ENCODE results near the gene WFDC12.

The WFDC12 gene

DNA sequence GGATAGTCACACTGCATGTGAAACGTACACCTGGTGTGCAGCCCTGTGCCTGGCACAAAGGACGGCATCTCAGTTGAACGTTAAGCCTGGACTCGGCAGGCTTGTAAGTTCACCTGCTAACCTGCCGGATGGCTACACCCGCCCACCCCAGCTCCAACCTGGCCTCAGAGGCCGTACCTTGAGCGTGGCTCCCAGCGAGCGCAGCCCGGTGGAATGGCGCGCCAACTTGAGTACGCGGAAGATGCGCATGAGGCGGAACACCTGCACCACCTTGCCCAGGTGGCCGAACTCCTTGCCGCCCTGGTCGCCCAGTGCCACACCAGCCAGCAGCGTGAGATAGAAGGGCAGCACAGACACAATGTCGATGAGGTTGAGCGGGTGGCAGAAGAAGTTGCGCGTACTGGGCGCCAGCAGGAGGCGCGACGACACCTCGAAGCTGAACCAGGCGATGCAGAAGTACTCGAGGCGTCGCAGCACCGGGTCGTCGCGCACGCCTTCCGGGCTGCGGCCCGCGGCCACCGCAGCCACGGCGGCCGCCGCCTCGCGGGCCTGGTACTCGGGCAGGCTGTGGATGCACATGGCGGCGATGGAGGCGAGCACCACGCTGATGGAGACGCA is 26.7 kb downstream of the WFDC12 start:
- H3K14ac ChIP-seq (ENCODE audit: low read length in 2 of 2), result no peak overlapping the region
- H3K79me1 ChIP-seq (replicated peaks; ENCODE audit: low read length, poor library complexity, severe bottlenecking), result no peaks in the 10 kb centered on the region
- WGBS, result 96% methylated on average over 56 of the region's 56 CpGs
- no peaks in the 10 kb centered on the region for H3K9me3 ChIP-seq (ENCODE audit: control insufficient read depth, low read length)
- H2AFZ ChIP-seq (ENCODE audit: low read depth, low read length), result no peak overlapping the region
- H4K8ac ChIP-seq (ENCODE audit: low read length), result no peak overlapping the region
- peaks cover 0 to 56% of the 10 kb centered on the region in 2 experiments for H3K27me3 ChIP-seq (ENCODE audit: control insufficient read depth in 1 of 2, insufficient read depth in 1 of 2, low read length in 2 of 2)
- H3K36me3 ChIP-seq (ENCODE audit: control insufficient read depth in 1 of 2, insufficient read depth in 2 of 2, low read depth in 1 of 2, low read length in 2 of 2), result peaks cover 0 to 10% of the 10 kb centered on the region in 2 experiments
- H3K23ac ChIP-seq (ENCODE audit: low read length in 2 of 2), result no peak overlapping the region
- no peak overlapping the region for H3K4me2 ChIP-seq (ENCODE audit: low read length, poor library complexity, severe bottlenecking)
- no peak overlapping the region for H3K4ac ChIP-seq (ENCODE audit: low read depth in 1 of 2, low read length in 2 of 2)
- no peak overlapping the region for H3K27ac ChIP-seq (ENCODE audit: low read length, poor library complexity, severe bottlenecking)
- H3K9ac ChIP-seq (ENCODE audit: low read length), result no peak overlapping the region
- peaks cover 16% of the 10 kb centered on the region for H3K4me1 ChIP-seq (ENCODE audit: control insufficient read depth, insufficient read depth, low read depth, low read length)
- no peak overlapping the region for H2BK5ac ChIP-seq (ENCODE audit: low read depth, low read length, poor library complexity, severe bottlenecking)
- peak overlapping the region in 1 of 2 experiments; percentile 43 for H2BK12ac ChIP-seq (ENCODE audit: low read length in 2 of 2)
- no peak overlapping the region for H2AK5ac ChIP-seq (ENCODE audit: low read length, severe bottlenecking)
- H3K4me3 ChIP-seq (ENCODE audit: insufficient read depth in 1 of 2, low read depth in 1 of 2, low read length in 2 of 2), result peak overlapping the region in 1 of 2 experiments; percentile 57
- no peak overlapping the region for H2BK120ac ChIP-seq (ENCODE audit: low read depth, low read length)
- no peak overlapping the region for H4K91ac ChIP-seq (ENCODE audit: low read length)
- no peak overlapping the region for H2BK15ac ChIP-seq (ENCODE audit: low read depth, poor library complexity, severe bottlenecking)
- H3K18ac ChIP-seq (ENCODE audit: low read depth in 1 of 2, low read length in 2 of 2), result no peak overlapping the region
- no peak for DNase-seq

DNA sequence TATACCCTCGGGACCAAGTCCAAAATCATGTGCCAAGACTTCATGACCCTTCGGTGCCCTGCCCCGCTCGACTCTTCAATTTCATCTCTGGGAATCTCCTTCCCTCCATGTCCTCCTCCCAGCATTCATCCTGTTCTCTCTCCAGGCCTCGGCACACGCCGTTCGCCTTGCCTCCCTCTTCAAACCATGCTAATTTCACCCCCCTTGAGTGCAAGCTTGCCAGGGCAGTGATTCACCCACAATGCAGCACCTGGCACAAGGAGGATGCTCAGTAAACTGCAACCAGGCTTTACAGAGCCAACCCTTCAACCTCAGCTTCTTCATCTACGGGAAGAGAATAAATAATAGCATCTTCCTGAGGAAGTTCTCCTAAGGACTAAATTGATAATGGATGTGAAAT is 27.5 kb downstream of the WFDC12 start:
- Histone ChIP-seq H3K4me2 (ENCODE audit: low read length, poor library complexity, severe bottlenecking) (no peak overlapping the region), H2BK12ac (ENCODE audit: low read length in 2 of 2) (no peak overlapping the region), H2BK15ac (ENCODE audit: low read depth, poor library complexity, severe bottlenecking) (no peak overlapping the region), H3K14ac (ENCODE audit: low read length in 2 of 2) (no peak overlapping the region), H3K79me1 (replicated peaks; ENCODE audit: low read length, poor library complexity, severe bottlenecking) (no peaks in the 10 kb centered on the region), H3K18ac (ENCODE audit: low read depth in 1 of 2, low read length in 2 of 2) (no peak overlapping the region), H3K23ac (ENCODE audit: low read length in 2 of 2) (no peak overlapping the region), H3K4ac (ENCODE audit: low read depth in 1 of 2, low read length in 2 of 2) (no peak overlapping the region), H3K9me3 (ENCODE audit: control insufficient read depth, low read length) (no peaks in the 10 kb centered on the region), H3K4me1 (ENCODE audit: control insufficient read depth, insufficient read depth, low read depth, low read length) (peaks cover 16% of the 10 kb centered on the region), H2AK5ac (ENCODE audit: low read length, severe bottlenecking) (no peak overlapping the region), H3K36me3 (ENCODE audit: control insufficient read depth in 1 of 2, insufficient read depth in 2 of 2, low read depth in 1 of 2, low read length in 2 of 2) (peaks cover 0 to 10% of the 10 kb centered on the region in 2 experiments), H2BK120ac (ENCODE audit: low read depth, low read length) (no peak overlapping the region), H3K4me3 (ENCODE audit: insufficient read depth in 1 of 2, low read depth in 1 of 2, low read length in 2 of 2) (no peak overlapping the region), H4K91ac (ENCODE audit: low read length) (no peak overlapping the region), H4K8ac (ENCODE audit: low read length) (no peak overlapping the region), H2BK5ac (ENCODE audit: low read depth, low read length, poor library complexity, severe bottlenecking) (no peak overlapping the region), H3K9ac (ENCODE audit: low read length) (no peak overlapping the region), H3K27ac (ENCODE audit: low read length, poor library complexity, severe bottlenecking) (no peak overlapping the region), H2AFZ (ENCODE audit: low read depth, low read length) (no peak overlapping the region), H3K27me3 (ENCODE audit: control insufficient read depth in 1 of 2, insufficient read depth in 1 of 2, low read length in 2 of 2) (peaks cover 0 to 56% of the 10 kb centered on the region in 2 experiments)
- WGBS, result 91% methylated on average over 9 of the region's 9 CpGs
- DNase-seq, result no peak

DNA sequence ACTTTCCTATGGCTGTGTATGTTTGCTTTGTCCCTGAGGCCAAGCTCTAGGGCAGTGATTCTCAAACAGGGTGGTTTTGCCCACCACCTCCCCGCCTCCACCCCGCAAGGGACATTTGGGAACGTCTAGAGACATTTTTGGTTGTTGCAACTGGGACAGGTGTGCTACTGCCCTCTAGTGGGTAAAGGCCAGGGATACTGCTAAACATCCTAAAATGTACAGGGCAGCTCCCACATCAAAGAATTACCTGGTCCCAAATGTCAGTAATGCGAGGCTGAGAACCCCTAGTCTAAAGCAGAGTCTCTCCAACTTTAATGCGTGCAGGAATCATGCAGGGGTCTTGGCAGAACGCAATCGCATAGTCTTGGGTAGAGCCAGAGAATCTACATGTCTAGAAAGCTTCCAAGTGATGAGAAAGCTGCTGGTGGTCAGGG is 28.4 kb downstream of the WFDC12 start:
- H3K14ac ChIP-seq (ENCODE audit: low read length in 2 of 2), result no peak overlapping the region
- DNase-seq, result peak; percentile 55

DNA sequence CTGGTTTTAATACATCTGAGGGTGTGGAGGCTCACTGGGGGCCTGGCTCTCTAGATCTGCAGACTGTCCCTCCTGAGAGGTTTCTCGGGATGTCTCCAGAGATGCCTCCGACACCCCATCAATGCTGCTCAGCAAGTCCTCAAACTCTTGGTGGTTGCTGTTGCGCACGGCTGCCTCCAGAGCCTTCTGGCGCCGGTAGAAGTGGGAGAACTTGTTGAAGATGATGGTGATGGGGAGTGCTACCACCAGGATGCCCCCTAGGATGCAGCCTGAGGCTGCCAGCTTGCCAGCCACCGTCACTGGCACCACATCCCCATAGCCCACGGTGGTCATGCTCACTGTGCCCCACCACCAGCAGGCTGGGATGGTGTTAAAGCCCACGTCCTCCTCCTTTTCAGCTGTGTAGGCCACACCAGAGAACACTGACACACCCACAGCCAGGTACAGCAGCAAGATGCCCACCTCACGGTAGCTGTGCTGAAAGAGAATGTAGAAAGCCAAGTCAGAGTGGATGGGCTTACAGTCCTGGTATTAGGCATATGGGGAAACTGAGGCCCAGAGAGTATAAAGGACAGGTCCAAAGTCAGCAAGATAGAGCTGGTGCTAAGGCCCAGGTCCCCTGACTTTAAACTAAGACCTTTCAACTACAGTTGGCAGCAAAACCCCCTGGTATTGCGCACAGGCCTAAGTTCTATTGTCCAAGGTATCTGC is 29.2 kb downstream of the WFDC12 start:
- no peak overlapping the region for H3K23ac ChIP-seq (ENCODE audit: low read length in 2 of 2)
- H3K18ac ChIP-seq (ENCODE audit: low read depth in 1 of 2, low read length in 2 of 2), result no peak overlapping the region
- H3K4me1 ChIP-seq (ENCODE audit: control insufficient read depth, insufficient read depth, low read depth, low read length), result peaks cover 9% of the 10 kb centered on the region
- H2AK5ac ChIP-seq (ENCODE audit: low read length, severe bottlenecking), result no peak overlapping the region
- peaks cover 0 to 42% of the 10 kb centered on the region in 2 experiments for H3K27me3 ChIP-seq (ENCODE audit: control insufficient read depth in 1 of 2, insufficient read depth in 1 of 2, low read length in 2 of 2)
- H2AFZ ChIP-seq (ENCODE audit: low read depth, low read length), result no peak overlapping the region
- no peak overlapping the region for H2BK120ac ChIP-seq (ENCODE audit: low read depth, low read length)
- H3K27ac ChIP-seq (ENCODE audit: low read length, poor library complexity, severe bottlenecking), result no peak overlapping the region
- H3K9ac ChIP-seq (ENCODE audit: low read length), result no peak overlapping the region
- H4K8ac ChIP-seq (ENCODE audit: low read length), result no peak overlapping the region
- H2BK12ac ChIP-seq (ENCODE audit: low read length in 2 of 2), result no peak overlapping the region
- no peaks in the 10 kb centered on the region for H3K79me1 ChIP-seq (replicated peaks; ENCODE audit: low read length, poor library complexity, severe bottlenecking)
- DNase-seq, result no peak
- H3K4me2 ChIP-seq (ENCODE audit: low read length, poor library complexity, severe bottlenecking), result no peak overlapping the region
- H3K4ac ChIP-seq (ENCODE audit: low read depth in 1 of 2, low read length in 2 of 2), result no peak overlapping the region
- no peak overlapping the region for H2BK15ac ChIP-seq (ENCODE audit: low read depth, poor library complexity, severe bottlenecking)
- no peak overlapping the region for H3K4me3 ChIP-seq (ENCODE audit: insufficient read depth in 1 of 2, low read depth in 1 of 2, low read length in 2 of 2)
- 96% methylated on average over 9 of the region's 11 CpGs for WGBS
- H3K36me3 ChIP-seq (ENCODE audit: control insufficient read depth in 1 of 2, insufficient read depth in 2 of 2, low read depth in 1 of 2, low read length in 2 of 2), result peaks cover 0 to 10% of the 10 kb centered on the region in 2 experiments
- H3K9me3 ChIP-seq (ENCODE audit: control insufficient read depth, low read length), result no peaks in the 10 kb centered on the region
- H4K91ac ChIP-seq (ENCODE audit: low read length), result no peak overlapping the region
- no peak overlapping the region for H2BK5ac ChIP-seq (ENCODE audit: low read depth, low read length, poor library complexity, severe bottlenecking)
- H3K14ac ChIP-seq (ENCODE audit: low read length in 2 of 2), result no peak overlapping the region

More for the DNA sequence above, 28.4 kb downstream of the WFDC12 start:
- H2BK12ac ChIP-seq (ENCODE audit: low read length in 2 of 2), result no peak overlapping the region
- H3K27ac ChIP-seq (ENCODE audit: low read length, poor library complexity, severe bottlenecking), result no peak overlapping the region
- H3K23ac ChIP-seq (ENCODE audit: low read length in 2 of 2), result no peak overlapping the region
- no peak overlapping the region for H3K4ac ChIP-seq (ENCODE audit: low read depth in 1 of 2, low read length in 2 of 2)
- no peak overlapping the region for H3K4me3 ChIP-seq (ENCODE audit: insufficient read depth in 1 of 2, low read depth in 1 of 2, low read length in 2 of 2)
- H2BK120ac ChIP-seq (ENCODE audit: low read depth, low read length), result no peak overlapping the region
- no peak overlapping the region for H3K4me2 ChIP-seq (ENCODE audit: low read length, poor library complexity, severe bottlenecking)
- no peak overlapping the region for H2BK5ac ChIP-seq (ENCODE audit: low read depth, low read length, poor library complexity, severe bottlenecking)
- no peak overlapping the region for H2AK5ac ChIP-seq (ENCODE audit: low read length, severe bottlenecking)
- H3K27me3 ChIP-seq (ENCODE audit: control insufficient read depth in 1 of 2, insufficient read depth in 1 of 2, low read length in 2 of 2), result peaks cover 0 to 49% of the 10 kb centered on the region in 2 experiments
- 17% methylated on average over 6 of the region's 7 CpGs for WGBS
- no peaks in the 10 kb centered on the region for H3K79me1 ChIP-seq (replicated peaks; ENCODE audit: low read length, poor library complexity, severe bottlenecking)
- H3K9ac ChIP-seq (ENCODE audit: low read length), result no peak overlapping the region
- no peak overlapping the region for H2AFZ ChIP-seq (ENCODE audit: low read depth, low read length)
- H3K4me1 ChIP-seq (ENCODE audit: control insufficient read depth, insufficient read depth, low read depth, low read length), result peaks cover 11% of the 10 kb centered on the region
- H2BK15ac ChIP-seq (ENCODE audit: low read depth, poor library complexity, severe bottlenecking), result no peak overlapping the region
- peaks cover 0 to 10% of the 10 kb centered on the region in 2 experiments for H3K36me3 ChIP-seq (ENCODE audit: control insufficient read depth in 1 of 2, insufficient read depth in 2 of 2, low read depth in 1 of 2, low read length in 2 of 2)
- no peaks in the 10 kb centered on the region for H3K9me3 ChIP-seq (ENCODE audit: control insufficient read depth, low read length)
- no peak overlapping the region for H4K8ac ChIP-seq (ENCODE audit: low read length)
- no peak overlapping the region for H3K18ac ChIP-seq (ENCODE audit: low read depth in 1 of 2, low read length in 2 of 2)
- no peak overlapping the region for H4K91ac ChIP-seq (ENCODE audit: low read length)

All from mesenchymal stem cell (in vitro differentiated cells and primary cell).